OCI-M2 (cell line): Measurements from ENCODE around the gene ADARB2.
"Not testable (repeated sequence)": the region's sequence is repeated elsewhere in the genome, so short reads cannot be mapped to it uniquely, and the experiment has no call there.

Experiments
- DNase-seq: peaks from one replicate; lab custom pipeline; 2025; ENCODE audit not compliant: unreplicated experiment; lab: John Stamatoyannopoulos, UW

Gene ADARB2

DNA sequence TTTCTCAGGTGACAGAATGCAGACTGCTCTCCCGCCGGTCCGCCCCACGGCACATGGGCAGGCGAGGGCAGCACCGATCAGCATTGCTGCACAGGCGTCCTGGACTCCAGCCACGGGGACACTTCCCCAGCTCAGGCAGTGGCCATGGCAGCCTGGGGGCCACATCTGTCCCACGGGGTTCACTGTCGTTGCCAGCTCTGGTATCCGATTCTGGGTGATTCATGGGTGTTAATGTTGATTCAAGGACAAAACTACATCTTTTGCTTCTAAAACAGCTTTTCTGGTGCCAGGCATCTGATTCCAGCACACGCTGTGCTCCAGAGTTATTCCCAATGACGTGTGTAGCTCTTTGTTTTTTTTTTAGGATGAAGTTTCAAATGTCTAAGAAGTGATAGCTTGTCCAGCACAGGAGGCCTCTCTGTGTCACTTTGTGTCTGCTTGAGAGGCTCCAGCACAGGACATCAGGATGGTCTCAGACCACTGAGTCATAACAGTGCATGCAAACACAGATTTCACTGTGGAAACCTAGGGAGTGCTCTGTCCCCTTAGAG, 463.1 kb downstream of the ADARB2 start:
- DNase-seq, result no peak

DNA sequence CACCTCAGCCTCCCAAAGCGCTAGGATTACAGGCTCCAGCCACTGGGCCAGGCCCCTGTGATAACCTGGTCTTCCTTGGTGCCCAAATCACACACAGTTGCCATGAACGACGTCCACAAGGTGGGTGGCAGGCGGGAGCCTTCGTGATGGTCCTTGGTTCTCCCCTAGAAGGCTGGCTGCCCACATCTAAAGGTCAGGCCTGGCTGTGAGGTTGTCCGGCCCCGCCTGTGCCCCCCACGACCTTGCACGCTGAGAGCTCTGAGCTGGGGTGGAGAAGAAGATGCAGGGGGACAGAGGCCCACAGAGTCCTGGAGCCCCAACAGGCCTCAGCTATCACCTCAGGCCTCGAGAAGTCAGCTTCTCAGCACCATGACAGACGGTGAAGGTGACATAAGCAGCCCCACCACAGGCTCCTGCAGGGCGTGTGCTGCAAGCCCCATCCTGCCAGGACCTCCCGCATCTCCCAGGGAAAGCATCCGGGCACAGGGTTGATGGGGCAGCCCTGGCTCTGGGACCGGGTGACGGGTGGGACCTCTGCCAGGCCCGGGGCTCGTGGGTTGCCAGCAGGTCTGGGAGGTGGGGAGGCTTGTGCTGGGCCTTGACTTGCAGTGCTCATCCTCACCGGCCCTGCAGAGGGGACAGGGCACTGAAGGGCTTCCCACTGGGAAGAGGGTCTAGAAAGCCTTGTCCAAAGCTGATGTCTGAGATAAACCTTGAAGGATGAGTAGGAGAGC, 463.8 kb downstream of the ADARB2 start:
- DNase-seq, result no peak

DNA sequence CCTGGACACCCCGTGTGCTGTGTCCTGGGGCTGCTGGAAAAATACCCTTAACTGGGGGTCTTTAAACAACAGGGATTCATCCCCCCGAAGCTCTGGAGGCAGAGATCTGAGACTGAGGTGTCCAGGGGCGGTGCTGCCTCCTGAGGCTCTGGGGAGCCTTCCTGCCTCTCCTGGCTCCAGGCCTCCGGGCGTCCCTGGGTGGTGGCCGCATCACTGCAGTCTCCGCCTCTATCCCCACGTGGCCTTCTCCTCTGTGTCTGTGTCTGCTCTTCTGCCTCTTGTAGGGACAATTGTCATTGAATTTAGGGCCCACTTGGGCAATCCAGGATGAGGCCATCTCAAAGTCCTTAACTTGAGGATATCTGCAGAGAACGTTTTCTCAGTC, 464.6 kb downstream of the ADARB2 start:
- DNase-seq, result no peak

DNA sequence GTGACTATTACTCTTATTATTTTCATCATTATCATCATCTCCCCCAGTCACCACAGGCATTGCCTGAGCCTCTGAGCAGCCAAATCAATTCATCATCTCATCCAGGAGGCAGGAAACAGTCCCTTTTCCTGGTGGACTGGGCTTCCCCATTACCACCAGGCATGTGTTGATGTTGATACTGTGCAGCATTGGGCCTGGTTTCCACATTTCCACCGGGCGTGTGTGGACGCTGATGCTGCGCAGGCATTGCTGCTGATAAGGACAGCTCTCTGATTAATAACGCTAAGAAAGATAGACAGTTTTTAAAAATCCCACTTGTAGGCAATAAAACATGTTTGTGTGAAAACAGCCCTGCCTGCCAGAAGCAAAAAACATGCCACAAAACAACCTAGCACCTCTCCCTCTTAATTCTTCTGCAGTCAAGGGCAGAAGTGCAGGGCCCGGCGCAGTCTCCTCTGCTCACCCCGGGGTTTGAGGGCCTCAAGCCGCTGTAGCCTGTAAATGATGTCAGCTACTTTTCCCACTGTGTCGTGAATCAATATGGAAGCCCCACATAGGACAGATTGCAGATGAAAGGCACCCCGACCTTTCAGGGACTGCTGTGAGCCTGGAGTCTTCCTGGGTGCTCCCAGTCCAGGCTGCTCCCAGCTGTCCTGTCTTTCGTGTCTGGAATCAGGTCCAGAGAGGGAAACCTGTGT, 465.1 kb downstream of the ADARB2 start:
- no peak for DNase-seq

DNA sequence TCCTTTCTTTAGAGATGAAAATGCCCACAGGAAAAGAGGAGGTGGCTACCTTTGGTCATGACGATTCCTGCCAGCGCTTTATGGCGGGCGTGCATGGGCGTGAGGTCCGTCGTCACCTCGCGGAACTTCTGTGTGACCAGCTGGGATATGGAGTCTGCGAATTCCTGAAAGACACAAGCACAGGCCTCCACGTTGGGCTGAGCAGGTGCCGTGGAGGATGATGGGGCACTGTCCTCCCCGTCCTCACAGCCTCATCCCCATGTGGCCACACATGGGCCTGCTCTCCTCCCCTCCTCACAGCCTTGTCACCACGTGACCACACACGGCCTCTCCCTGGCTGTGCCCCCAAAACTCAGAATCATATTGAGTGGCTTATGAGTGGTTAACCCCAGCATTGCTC, 466.4 kb downstream of the ADARB2 start:
- no peak for DNase-seq

DNA sequence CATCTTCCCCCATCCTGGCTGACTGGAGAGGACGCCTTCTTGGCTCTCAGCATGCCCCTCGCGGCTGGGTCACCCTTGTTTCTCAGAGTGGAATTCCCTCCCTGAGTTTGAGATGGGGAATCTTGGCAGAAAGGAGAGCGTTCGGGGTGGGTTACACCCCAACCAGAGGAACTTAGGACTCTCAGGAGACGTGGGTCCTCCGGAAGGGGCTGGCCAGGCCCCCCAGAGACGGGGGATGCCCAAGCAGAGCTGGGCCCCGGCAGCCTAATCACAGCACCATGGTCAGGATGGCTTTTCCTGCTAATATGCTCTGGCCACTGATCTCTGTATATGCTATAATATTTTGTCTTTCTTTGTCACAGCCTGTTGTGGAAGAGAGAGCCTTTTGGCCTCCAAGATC, 466.8 kb downstream of the ADARB2 start:
- DNase-seq, result no peak

DNA sequence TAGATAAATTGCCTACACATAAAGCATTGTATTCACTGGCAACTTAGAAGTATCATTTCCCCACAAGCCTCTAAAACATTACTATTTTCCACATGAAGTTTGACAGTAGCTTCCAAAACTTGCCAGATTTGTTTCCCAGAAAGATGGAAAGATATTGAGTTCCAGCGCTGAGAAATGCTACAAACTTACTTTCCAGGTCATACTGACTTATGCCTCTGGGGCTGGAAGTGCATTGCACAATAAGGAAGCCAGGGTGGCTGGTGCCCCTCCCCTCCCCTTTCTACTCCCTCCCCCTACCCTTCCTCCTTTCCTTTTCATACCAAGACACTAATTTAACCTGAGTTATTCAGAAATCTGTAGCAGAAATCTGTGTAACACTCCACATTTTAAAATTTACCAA, 468.5 kb downstream of the ADARB2 start:
- DNase-seq, result no peak

DNA sequence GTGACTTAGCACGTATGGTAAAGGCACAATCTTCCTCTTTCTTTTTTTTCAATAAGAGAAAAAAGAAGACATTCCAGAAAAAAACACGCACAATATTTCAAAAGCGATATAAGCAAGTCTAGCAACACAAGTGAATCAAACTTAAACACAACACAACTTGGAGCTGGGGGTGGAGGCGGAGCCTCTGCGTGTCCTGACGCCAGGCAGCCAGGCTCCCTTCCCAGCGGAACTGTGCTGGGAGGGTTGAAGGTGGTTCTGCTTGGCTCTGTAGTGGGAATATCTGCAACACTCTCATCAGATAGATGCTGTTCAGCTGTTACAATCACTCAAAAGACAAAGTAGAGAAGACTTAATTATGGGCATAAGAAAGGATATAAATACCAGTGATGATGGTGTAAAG, 469.8 kb downstream of the ADARB2 start:
- DNase-seq, result no peak

DNA sequence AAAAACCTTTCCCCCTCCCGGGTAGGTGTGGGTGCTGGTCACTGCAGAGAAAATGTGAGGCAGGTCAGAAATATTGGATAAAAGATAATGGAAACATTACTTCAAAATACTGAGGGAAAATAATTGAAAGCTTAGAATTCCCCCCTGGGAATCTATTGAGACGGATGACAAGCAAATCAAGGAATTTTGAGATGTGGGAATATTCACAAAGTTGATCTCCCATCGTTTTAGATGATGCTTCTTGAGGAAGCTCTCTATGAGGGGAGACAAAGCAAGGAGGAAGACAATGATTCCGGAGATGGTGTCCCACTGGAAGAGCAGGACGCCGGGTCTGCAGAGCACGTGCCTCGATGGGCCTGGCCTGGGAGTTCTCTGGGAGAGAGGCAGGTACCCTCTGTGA, 470.2 kb downstream of the ADARB2 start:
- DNase-seq, result no peak

DNA sequence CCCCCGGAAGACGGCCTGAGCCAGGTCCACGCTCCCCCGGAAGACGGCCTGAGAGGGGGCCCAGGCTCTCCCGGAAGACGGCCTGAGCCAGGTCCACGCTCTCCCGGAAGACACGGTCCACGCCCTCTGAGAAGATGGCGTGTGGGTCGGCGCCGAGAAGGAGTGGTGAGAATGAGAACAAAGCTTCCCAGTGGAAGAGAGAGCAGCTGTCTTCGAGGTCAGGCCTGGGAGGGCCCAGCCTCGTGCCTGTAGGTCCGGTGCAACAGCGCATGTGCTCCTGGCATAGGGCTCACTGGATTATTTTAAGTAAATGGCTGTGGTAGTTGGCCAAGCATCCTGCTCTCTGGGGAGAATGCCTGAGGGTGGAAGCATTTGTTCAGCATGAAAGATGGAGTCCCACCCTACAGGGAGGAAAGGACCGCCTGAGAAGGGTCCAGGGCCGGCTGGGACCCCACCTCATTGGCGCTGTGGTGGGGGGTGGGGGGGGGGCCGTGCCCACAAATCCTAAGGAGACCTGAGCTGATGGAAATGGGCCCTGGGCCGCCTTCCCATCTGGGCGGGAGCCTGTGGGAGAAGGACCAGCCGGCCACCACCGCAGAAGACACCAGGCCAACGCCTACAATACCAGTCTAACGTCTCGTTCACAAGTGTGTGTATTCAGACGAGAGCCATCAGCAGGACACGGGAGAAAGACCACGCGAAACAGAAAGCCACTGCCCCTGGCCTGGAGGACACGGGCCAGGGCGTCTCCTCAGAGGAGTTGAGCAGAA, 471.1 kb downstream of the ADARB2 start:
- DNase-seq, result no peak

DNA sequence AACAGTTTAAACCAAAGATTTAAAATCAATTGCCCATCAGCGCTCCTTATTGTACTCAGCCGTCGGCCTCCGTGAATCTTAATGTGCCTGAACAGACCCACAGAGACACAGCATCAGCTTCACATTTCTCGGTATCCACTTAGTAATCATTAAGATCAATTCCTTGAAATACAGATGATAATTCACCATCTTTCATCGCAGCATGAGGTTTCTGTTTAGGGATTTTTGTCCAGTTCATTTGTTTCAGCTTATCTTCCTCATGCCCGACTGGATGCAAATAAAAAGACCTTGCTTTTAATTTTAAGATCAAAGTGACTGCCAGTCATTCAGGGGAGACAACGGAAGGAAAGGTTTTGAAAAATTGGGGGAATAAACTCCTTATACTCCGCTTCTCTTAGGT, 473.3 kb downstream of the ADARB2 start:
- DNase-seq, result no peak

DNA sequence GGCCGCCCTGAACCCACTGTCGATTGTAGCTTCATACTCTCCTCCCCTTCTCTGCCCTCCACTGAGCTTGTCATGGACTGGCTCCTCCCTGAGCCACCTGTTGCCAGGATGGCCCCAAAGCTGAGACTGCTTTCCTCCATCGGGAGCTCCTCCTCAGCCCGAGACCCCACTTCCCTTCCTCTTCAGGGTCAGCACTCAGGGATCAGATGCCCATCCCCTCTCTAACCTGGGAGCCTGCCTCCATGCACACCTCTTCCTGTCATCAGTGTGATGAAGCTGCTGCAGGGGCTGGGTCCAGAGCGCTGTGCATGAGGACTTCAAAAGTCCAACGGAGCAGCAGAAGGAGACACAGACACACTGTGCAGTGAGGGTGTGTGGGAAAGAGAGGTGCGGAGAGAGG, 480.1 kb downstream of the ADARB2 start:
- no peak for DNase-seq

DNA sequence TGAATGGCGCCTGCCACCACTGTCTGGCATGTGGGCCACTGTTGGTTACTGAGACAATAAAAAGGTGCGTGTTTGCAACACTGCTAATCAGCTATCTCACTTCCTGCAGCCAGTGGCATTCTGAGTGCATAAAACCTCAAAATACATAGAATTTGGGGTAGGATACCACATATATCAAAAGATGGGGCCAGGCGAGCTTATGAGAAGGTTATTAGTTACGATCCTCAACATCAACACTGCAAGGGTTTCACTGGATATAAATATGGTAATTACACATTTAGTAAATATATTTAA, 480.9 kb downstream of the ADARB2 start:
- no peak for DNase-seq

DNA sequence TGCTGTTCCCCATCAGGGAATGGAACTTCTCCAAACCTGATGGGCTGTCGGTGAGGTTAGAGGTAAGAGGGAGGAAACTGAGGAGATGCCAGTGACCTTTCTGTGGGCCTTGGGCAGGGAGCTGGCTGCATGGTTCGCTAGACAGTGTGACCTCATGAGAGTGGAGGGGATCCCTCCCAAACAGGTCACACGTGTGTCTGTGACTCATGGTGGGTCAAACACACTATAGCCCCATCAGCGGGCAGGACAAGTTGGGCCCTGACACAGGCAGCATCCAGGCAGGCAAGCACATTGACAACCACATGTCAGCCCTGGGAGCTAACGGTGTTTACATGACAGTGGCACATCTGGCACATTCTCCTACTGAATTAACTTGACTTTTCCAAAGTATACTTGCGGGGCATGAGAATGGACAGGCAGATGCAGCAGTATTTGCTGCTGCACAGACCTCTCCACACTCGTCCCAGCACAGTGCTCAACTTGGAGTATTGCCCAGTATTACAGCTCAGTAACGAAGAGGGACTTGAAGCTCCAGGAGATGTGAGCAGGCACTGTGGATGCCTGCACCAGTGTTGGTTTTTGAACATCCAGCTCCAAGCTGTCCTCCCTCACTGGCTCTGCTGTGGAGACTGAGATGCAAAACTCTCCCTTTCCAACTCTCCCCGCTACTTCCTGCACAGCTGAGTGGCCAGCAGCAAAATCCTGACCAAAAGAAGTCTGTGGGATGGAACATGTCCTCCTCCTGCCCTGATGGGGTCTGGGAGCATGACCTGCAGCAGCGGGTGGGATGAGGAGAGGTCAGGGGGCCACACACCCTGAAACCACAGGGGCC, 481.5 kb downstream of the ADARB2 start:
- DNase-seq, result no peak

DNA sequence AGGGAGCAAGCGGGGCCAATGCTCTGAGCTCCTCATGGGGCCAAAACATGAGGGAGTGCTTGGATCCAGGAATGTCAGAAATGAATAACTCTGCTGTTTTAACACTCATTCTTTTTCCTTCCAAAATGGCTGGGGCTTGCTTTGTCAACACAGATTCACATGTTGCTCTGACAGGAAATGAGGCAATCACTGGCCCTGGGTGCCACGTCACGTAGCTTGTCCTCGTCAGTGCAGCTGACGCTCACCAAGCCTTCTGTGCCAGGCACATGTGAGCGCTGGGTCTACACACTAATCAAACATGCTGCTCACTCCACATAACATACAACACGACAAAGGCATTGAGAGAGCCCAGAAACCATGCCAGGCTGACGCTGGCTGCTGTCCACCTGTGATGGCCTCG, 482.2 kb downstream of the ADARB2 start:
- no peak for DNase-seq

DNA sequence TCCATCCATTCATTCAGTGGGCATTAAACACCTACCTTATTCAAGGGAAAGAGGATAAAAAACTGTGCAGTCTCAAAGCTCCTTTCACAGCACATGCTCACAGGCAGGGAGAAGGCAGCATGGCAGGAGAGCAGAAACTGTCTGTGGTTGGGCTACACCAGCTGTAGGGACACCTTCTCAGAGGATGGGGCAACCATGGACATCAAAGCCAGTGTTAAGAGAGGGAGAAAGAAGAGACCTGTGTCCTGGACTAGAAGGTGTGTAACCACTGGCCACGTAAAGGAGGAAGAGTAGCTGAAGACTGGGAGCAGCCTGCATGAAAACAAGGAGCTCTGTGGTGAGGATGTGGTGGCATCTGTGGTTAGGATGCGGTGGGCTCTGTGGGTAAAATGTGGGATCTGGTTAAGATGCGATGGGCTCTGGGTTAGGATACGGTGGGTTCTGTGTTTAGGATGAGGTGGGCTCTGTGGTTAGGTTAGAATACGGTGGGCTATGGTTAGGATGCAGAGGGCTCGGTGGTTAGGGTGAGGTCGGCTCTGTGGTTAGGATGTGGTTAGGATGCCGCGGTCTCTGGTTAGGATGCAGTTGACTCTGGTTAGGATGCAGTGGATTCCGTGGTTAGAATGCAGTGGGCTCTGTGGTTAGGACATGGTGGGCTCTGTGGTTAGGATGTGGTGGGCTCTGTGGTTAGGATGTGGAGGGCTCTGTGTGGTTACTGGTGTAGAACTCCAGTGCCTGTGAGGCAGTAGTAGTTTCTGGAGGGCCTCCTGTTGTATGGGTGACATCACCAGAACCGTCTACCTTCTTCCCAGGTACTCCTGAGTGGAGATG, 483.6 kb downstream of the ADARB2 start:
- DNase-seq, result no peak

DNA sequence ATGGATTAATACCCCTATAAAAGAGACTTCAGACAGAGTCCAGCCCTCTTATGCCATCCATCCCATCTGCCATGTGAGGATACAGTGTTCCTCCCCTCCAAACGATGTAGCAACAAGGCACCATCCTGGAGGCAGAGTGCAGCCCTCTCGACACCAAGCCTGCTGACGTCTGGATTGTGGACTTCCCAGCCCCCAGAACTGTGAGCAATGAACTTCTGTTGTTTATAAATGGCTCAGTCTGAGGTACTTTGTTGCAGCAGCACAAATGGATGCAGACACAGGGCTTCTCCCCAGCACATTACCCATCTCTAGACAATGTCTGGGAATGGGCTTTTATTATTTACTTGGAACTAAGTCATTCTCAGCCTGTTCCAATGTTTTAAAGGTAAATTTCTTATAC, 485.6 kb downstream of the ADARB2 start:
- DNase-seq, result no peak

DNA sequence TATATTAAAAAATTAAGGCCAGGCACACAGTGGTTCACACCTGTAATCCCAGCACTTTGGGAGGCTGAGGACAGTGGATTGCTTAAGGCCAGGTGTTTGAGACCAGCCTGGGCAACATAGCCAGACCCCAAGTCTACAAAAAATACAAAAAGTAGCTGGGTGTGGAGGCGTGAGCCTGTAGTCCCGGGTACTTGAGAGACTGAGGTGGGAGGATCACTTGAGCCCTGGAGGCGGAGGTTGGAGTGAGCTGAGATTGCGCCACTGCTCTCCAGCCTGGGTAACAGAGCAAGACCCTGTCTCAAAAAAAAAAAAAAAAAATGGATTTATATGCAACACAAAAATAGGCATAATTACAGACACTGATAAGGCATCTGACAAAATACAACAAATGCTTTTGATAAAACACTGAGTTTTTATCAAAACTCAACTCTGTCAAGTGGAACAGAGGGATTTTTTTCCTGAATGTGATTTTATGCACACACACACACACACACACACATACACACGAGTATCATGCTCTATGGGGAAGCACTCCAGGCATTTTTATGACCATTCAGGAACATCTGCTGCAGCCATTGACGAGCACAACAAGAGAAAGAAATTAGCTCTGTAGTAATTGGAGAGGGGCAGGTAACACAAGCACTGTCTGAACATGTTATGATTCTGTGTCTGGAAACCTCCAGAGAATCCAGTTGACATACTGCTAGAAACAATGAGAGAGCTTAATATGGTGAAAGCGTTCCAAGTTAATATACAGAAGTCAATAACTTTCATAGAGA, 488.0 kb downstream of the ADARB2 start:
- DNase-seq, result no peak

DNA sequence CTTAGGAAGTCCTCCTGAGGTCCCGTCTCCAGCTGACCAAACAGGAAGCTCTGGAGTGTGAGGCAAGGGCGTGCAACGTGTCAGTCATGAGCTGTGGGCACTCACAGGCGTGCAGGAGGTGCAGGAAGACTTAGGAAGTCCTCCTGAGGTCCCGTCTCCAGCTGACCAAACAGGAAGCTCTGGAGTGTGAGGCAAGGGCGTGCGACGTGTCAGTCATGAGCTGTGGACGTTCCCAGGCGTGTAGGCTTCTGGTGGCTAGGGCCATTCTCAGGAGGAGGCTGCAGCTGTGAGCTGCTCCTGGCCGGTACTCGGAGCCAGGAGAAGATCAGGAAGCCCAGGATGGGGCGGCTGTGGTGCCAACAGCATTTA, 489.1 kb downstream of the ADARB2 start:
- DNase-seq, result not testable (repeated sequence)
